ENCODE measurements around the gene CFHR1.
"Not testable (repeated sequence)": the region's sequence is repeated elsewhere in the genome, so short reads cannot be mapped to it uniquely, and the experiment has no call there.

Gene CFHR1

GRCh38 chr1:196819531-196819930 lies at the start of gene CFHR1:
TSS of gene CFHR1 (plus strand) at chr1:196819731. CDS start at chr1:196819845, 114 bp downstream.
- not testable (repeated sequence) for DNase-seq (ENCODE audit: low read depth)

DNA sequence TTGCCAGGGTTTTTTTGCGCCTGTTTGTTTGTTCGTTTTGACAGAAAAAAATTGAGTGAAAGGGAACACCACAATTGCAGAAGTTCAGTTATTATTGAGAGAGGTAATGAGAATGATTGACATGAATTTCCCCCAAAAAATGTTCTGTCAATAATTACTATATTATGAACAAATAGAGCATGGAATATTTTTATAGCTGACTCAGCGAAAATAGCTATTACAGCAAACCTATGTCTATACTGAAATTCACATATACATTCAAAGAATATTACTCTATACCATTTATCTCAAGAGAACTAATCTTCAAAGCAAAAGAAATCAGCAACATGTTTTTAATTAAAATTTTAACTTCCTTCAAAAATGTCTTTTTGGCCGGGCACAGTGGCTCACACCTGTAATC lies 49.7 kb upstream of the CFHR1 start:
- DNase-seq (ENCODE audit: low read depth), result not testable (repeated sequence)

- no peak for DNase-seq (ENCODE audit: low read depth)
Measured at GRCh38 chr1:196773713-196774112, 45.8 kb upstream of the CFHR1 start.

- DNase-seq (ENCODE audit: low read depth), result no peak
Measured at GRCh38 chr1:196774175-196774574, 45.4 kb upstream of the CFHR1 start.

DNA sequence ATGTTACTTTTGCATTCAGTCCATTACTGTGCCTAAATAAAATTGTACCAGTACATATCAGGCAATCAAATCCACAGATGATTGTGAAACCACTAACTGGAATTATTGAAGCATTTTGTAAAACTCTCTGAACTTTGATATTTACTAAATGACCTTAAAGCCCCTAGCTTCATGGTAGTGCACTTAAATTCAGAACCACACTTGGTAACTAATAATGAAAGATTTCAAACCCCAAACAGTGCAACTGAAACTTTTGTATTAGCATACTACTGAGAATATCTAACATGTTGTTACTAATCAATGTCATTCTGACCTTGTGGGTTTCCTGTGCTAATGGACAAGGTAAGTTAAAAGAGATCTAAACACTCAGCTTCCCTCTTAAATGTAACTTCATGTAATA lies 44.9 kb upstream of the CFHR1 start, which contains the start of gene CFHR3:
CFHR3 (plus strand) TSS at position 238 of the 400 bp plus-strand sequence; CDS start at position 285, 47 bp downstream.
- DNase-seq (ENCODE audit: low read depth), result no peak

DNA sequence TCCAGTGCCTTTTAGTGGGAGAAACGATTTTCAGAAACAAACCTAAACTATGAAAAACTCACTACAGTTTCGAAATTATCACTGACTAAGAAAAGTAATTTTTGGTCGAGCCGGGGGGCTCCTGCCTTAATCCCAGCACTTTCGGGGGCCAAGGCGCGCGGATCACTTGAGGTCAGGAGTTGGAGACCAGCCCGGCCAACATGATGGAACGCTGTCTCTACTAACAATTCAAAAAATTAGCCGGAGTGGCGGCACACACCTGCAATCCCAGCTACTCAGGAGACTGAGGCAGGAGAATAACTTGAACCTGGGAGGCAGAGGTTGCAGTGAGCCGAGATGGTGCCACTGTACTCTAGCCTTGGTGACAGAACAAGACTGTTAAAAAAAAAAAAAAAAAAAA lies 41.9 kb upstream of the CFHR1 start:
- no peak for DNase-seq (ENCODE audit: low read depth)

DNA sequence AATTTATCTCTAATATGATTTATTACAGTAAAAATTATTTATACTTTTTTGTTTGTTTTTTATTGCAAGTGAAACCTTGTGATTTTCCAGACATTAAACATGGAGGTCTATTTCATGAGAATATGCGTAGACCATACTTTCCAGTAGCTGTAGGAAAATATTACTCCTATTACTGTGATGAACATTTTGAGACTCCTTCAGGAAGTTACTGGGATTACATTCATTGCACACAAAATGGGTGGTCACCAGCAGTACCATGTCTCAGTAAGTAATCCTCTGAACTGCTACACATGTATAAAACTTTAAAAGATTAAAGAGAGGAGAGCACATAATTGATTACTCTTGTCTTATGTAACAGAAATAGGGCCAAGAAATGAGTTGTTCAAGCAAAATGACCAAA lies 40.4 kb upstream of the CFHR1 start:
- no peak for DNase-seq (ENCODE audit: low read depth)

GRCh38 chr1:196791252-196791651 lies 28.3 kb upstream of the CFHR1 start:
- not testable (repeated sequence) for DNase-seq (ENCODE audit: low read depth)

DNA sequence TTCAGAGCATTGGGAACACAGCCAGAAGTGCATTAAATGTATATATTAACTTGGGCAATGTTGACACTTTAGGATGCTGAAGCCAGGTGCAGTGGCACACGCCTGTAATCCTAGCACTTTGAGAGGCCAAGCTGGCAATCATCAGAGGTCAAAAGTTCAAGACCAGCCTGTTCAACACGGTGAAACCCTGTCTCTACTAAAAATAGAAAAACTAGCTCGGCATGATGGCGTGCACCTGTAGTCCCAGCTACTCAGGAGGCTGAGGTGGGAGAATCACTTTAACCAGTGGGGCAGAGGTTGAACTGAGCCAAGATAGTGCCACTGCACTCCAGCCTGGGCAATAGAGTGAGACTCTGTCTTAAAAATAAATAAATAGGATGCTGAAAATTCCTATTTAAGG lies 25.4 kb upstream of the CFHR1 start:
- not testable (repeated sequence) for DNase-seq (ENCODE audit: low read depth)

DNA sequence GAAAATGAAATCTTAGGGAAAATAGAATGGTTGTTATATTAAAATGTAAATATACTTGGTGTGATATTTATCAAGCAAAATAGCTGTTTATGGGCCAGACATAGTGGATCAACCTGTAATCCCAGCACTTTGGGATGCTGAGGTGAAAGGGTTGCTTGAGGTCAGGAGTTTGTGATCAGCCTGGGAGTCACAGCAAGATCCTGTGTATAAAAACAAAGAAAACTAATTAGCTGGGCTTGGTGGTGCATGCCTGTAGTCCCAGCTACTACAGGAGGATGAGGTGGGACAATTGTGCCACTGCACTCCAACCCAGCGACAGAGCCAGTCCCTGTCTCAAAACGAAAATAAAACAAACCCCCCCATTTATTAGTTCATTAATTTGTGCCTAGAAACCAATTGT lies 21.6 kb upstream of the CFHR1 start:
- DNase-seq (ENCODE audit: low read depth), result no peak

DNA sequence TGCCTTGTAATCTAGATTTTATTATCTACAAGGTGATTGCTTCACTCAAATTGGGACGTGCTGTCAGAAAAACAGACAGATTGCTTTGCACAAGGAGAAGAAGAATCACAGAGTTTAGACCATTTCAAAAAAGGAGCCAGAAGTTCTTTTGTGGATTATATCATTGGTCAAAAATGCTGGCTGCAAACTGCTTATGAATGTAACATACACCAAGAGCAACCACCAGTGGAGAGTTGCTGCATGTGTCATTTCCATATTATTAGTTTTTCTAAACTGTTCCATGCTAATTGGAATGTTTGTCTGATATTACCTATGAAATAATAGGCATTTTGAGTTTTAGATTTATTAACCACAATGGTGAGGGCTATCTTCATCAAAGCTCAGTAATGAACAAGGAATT lies 17.6 kb upstream of the CFHR1 start:
- DNase-seq (ENCODE audit: low read depth), result not testable (repeated sequence)

GRCh38 chr1:196808529-196809235 lies 10.8 kb upstream of the CFHR1 start:
- DNase-seq (ENCODE audit: low read depth), result no peak

GRCh38 chr1:196817442-196817841 lies 2.1 kb upstream of the CFHR1 start:
- DNase-seq (ENCODE audit: low read depth), result not testable (repeated sequence)

DNA sequence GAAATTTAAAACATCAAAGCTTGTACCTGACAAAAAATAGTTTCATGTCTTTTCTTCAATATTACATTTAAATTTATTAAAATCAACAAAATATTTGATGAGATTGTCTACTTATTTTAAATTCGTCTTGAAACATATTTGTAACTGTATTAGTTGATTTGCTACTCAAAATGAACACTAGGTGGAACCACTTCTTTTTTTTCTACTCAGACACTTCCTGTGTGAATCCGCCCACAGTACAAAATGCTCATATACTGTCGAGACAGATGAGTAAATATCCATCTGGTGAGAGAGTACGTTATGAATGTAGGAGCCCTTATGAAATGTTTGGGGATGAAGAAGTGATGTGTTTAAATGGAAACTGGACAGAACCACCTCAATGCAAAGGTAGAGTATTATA lies 8.3 kb downstream of the CFHR1 start:
- peak; percentile 0 for DNase-seq (ENCODE audit: low read depth)

- DNase-seq (ENCODE audit: low read depth), result not testable (repeated sequence)
Measured at GRCh38 chr1:196849613-196850492, 30.3 kb downstream of the CFHR1 start.

DNA sequence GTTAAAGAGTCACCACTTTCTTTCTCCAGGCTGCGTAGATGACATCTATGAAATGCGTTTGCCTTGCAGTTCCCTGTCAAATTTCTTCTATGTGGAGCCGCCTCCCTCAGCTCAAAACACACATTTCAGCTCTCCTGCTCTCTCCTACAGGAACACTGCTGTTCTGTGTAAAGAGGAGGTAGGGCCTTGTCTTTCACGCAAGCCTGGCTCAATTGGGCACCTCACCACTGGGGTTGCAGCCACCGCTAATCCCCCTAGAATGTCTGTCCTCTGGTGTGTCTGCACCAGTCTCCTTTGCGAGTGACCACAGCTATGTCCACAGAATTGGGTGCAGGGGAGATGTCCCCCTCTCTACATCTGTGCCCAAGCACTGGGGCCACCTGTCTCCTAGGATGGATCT lies 36.5 kb downstream of the CFHR1 start:
- DNase-seq (ENCODE audit: low read depth), result no peak

GRCh38 chr1:196857188-196857587 lies 37.7 kb downstream of the CFHR1 start:
- no peak for DNase-seq (ENCODE audit: low read depth)

- DNase-seq (ENCODE audit: low read depth), result no peak
Measured at GRCh38 chr1:196858811-196859210, 39.3 kb downstream of the CFHR1 start.

- no peak for DNase-seq (ENCODE audit: low read depth)
Measured at GRCh38 chr1:196860323-196860884, 40.9 kb downstream of the CFHR1 start.

DNA sequence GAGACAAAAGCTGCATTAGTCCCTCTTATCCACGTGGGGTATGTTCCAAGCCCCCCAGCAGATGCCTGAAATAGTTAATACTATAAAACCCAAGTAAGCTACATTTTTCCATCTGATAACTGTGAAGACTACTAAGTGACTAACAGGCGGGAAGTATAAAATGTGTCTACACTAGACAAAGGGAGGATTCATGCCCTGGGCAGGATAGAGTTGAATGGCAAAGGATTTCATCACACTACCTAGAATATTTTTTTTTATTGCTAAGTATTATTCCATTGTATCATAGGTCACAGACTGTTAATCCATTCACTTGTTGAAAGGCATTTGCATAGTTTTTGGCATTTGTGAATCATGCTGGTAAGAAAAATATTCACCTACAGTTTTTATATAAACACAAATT lies 41.9 kb downstream of the CFHR1 start:
- DNase-seq (ENCODE audit: low read depth), result no peak

- DNase-seq (ENCODE audit: low read depth), result no peak
Measured at GRCh38 chr1:196866974-196867373, 47.4 kb downstream of the CFHR1 start.

GRCh38 chr1:196873385-196873784 lies 53.9 kb downstream of the CFHR1 start:
- DNase-seq (ENCODE audit: low read depth), result no peak

GRCh38 chr1:196875935-196876334 lies 56.4 kb downstream of the CFHR1 start:
- no peak for DNase-seq (ENCODE audit: low read depth)

Data from fibroblast of the conjunctiva (primary cell).